Activated naive CD4-positive, alpha-beta T cell treated with anti-CD3 and anti-CD28 coated beads, Interleukin-2, amount 10 ng/mL, durations not matched to agents 7 days and 5 days (primary cell): Measurements from ENCODE around the gene ACSS1.
A peak's percentile ranks its signal among the peaks of the same experiment; 100 is the strongest.

ENCODE experiments used
- CTCF ChIA-PET: fragments of 350-600 bp; sonication (Branson Sonifier 250); formaldehyde crosslinking; loops from one replicate; lab custom pipeline; 2021; ENCODE audit warnings: antibody characterized with exemption; lab: Charles Lee
- DNase-seq: peaks from one replicate; pipeline ENCODE4 v3.0.0-alpha.2; 2020
- H3K27ac Mint-ChIP-seq: one replicate; pipeline ENCODE4 v1.8.0; 2021; ENCODE audit warnings: mild to moderate bottlenecking, moderate library complexity, mixed read lengths
- H3K27me3 Mint-ChIP-seq: one replicate; pipeline ENCODE4 v1.8.0; 2021; ENCODE audit warnings: mild to moderate bottlenecking, mixed read lengths
- H3K36me3 Mint-ChIP-seq: one replicate; pipeline ENCODE4 v1.8.0; 2021; ENCODE audit warnings: mixed read lengths
- H3K4me1 Mint-ChIP-seq: one replicate; pipeline ENCODE4 v1.8.0; 2021; ENCODE audit warnings: mixed read lengths
- H3K4me3 Mint-ChIP-seq: one replicate; pipeline ENCODE4 v1.8.0; 2021; ENCODE audit warnings: mild to moderate bottlenecking, moderate library complexity, mixed read lengths
- H3K9me3 Mint-ChIP-seq: one replicate; pipeline ENCODE4 v1.8.0; 2021; ENCODE audit warnings: mixed read lengths

Gene ACSS1

DNA sequence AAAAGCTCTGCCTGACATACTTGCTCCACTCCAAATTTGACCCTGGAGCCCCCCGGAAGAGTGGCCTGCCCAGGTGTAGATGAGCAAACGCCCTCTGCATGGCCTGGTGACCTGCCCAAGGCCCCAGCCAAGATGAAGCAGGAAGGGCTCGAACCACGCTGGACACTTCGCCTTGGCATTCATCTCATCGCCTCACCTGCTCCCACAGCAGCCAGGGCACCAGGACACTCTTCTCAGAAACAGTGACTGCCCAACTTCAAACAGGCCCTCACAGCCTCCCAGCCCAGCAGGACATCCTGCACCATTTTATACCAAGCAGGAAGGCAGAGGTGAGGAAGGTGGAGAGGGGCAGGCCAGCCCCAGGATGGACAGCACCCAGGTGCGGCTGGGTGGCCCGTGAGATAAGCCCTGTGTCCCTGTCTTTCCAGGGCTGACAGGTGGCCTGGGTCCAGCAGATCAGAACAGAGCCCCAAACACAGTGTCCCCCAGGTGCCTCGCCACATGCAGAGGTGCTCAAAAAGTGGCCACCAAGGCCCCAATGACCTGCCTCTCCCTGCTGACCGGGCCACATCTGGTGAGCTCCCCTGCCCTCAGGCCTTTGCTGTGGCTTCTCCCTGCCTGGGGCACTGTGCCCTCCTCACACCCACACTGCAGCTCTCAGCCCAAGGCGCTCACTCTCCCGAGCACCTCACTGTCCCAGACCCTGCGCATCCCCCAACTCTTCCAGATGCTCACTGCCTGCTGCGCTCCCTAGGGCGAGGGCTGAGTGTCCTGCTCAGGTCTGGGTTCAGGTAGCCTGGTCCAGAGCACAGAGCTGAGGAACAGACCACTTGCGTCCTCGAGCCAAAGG is 7.2 kb downstream of the ACSS1 start:
- no peaks in the 10 kb centered on the region for H3K27me3 Mint-ChIP-seq
- H3K27ac Mint-ChIP-seq, result peak overlapping the region; percentile 31
- peak; percentile 14 for DNase-seq
- no peak overlapping the region for H3K4me3 Mint-ChIP-seq
- peaks cover 41% of the 10 kb centered on the region for H3K36me3 Mint-ChIP-seq
- CTCF ChIA-PET, result interaction anchor here (1.0 kb wide), 1 partner anchor 12 kb away, joined by 3 read pairs; no protein-coding TSS in a partner anchor
- H3K4me1 Mint-ChIP-seq, result peaks cover 44% of the 10 kb centered on the region
- H3K9me3 Mint-ChIP-seq, result no peaks in the 10 kb centered on the region

DNA sequence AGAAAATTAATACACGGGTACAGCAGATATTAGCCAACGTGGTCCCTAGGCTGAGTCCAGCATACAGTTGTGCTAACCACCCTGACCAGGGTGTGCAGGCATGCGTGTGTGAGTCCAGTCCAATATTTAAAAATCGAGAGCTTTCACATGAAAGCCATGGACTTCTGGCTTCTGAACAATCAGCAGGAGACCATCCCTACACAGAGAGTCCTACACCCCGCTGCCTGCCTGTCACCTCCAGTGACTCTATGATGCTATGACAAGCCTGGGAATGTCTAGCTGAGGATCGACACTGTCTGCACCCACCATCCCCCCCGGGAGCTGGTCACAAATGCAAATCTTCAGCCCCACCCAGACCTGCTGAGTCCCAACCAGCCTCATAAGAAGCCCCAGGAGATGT is 7.9 kb downstream of the ACSS1 start:
- Mint-ChIP-seq H3K4me3 (no peak overlapping the region), H3K9me3 (no peaks in the 10 kb centered on the region), H3K27me3 (no peaks in the 10 kb centered on the region), H3K4me1 (peaks cover 39% of the 10 kb centered on the region), H3K27ac (no peak overlapping the region), H3K36me3 (peaks cover 35% of the 10 kb centered on the region)
- no peak for DNase-seq
- CTCF ChIA-PET, result interaction anchor here (1.0 kb wide), 1 partner anchor 12 kb away, joined by 3 read pairs; no protein-coding TSS in a partner anchor

DNA sequence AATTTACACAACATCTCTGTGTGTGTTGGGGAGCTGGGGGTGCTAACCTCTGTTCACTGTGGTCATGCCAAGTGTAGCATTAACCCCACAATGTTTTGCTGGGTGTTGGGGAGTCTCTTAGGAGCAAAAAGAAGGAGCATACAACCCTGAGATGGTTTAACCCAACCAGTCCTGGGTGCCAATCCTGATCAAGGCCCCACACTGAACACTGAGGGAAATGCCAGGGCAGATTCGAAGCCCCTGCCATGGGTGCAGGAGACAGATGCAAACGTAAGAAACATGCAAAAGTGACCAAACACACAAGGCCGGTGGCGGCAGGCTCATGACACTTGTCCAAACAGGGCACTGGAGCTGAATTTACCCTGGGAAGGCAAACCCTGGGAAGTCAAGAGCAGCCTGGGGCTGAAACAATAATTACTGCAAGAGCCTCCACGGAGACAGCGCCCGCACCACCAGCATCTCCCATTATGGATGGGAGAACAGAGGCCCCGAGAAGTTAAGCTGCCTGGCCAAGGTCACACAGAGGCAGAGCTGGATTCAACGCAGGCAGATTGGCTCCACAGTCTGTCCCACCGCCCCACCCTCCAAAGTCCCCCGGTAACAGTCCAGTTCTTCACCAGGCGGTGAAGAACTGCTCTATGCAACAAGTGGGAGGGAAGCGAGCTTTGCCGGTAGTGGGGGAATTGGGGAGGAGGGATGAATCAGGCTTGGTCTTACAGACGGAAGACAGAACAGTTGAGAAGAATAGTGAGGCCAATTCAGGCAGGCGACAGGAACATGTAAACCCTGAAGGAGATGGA is 8.5 kb downstream of the ACSS1 start:
- peaks cover 29% of the 10 kb centered on the region for H3K36me3 Mint-ChIP-seq
- H3K4me1 Mint-ChIP-seq, result peaks cover 33% of the 10 kb centered on the region
- no peak overlapping the region for H3K4me3 Mint-ChIP-seq
- no peak overlapping the region for H3K27ac Mint-ChIP-seq
- no peaks in the 10 kb centered on the region for H3K9me3 Mint-ChIP-seq
- CTCF ChIA-PET, result interaction anchor here (1.0 kb wide), 1 partner anchor 13 kb away, joined by 3 read pairs; no protein-coding TSS in a partner anchor
- peak; percentile 8 for DNase-seq
- H3K27me3 Mint-ChIP-seq, result no peaks in the 10 kb centered on the region

DNA sequence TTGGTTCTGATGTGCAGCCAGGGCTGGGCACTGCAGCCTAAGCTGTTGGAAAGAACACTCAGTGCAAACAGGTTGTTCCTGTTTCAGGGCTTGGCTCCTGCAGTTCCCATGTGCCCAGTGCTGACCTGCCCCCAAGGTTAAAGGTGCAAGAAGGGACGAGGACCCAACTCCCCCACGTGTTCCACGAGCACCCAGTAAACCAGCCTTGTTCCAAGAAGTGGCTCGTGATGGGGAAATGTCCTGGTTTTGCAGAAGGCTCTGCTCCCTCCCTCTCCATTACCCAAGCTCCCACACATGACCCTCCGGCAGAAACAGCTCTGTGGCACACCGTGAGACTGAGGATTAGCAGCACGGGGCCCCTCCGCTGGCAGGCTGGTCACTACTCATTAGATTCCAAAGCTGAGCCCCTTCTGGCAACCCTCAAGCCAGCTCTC is 9.4 kb downstream of the ACSS1 start:
- no peak for DNase-seq
- Mint-ChIP-seq H3K9me3 (no peaks in the 10 kb centered on the region), H3K27ac (no peak overlapping the region), H3K36me3 (peaks cover 21% of the 10 kb centered on the region), H3K4me1 (peaks cover 30% of the 10 kb centered on the region), H3K27me3 (no peaks in the 10 kb centered on the region), H3K4me3 (no peak overlapping the region)
- CTCF ChIA-PET, result no interaction called here

DNA sequence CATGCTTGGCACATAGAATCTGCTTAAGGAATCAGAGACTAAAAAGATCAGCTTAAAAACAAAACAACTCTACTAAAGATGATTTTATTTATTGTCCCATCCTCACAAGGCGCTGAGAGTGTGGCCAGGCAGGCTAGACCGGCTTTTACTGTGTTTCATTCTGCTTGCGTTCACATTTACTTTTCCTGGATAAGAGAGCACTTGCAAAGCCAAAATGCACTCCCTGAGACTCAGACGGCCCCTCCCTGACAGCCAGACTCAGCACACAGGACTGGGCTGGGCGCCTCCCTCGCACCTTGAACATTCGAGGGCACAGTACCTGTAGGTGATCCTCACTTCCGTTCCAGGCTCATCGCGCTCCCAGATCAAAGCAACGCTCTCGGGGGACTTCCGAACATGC is 10.2 kb downstream of the ACSS1 start:
- no peak overlapping the region for H3K4me3 Mint-ChIP-seq
- no peak overlapping the region for H3K27ac Mint-ChIP-seq

DNA sequence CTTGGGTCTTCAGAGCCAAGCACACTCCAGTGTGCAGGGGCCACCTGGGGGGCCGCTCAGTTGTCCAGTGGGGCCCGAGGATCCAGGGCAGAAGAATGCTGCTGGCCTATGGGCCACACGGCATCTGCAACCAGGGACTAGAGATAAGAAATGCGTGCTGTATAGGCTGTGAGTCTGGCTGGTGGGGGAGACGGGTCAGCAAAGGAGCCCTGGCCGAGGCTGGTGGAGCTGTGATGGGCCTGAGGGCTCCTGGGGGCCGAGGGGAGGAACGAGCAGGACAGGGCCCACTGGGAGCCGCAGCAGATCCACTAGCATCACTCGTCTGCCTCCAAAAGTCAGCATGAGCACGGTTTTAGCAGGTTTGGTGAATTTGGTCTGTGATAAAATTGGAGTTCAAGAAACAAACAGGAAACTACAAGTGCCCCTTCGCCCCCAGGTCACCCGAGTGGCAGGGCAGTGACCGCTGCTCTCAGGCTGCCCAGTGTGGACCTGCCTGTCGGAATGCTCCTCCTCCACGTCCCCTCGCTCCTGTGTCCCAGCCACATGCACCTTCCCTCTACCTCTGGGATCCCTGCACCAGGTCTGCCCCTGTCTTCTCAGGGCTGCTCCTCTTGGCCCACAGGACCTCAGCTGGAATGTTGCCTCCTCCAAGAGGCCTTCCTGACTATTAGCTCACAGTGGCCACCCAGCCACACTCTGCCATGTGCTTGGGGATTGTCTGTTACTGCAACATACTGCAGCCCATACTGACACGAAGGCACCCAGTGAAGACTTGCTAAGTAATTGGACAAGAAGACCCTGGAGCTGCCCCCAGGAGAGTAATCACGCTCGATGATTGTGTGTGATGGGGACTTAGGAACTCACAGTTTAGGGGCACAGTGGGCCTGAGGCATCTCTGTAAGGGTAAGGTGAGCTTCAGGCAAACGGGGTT is 10.9 kb downstream of the ACSS1 start:
- Mint-ChIP-seq H3K9me3 (no peaks in the 10 kb centered on the region), H3K4me1 (peaks cover 34% of the 10 kb centered on the region)

More for the DNA sequence above, 10.2 kb downstream of the ACSS1 start:
- CTCF ChIA-PET, result no interaction called here
- Mint-ChIP-seq H3K9me3 (no peaks in the 10 kb centered on the region), H3K36me3 (peaks cover 20% of the 10 kb centered on the region), H3K27me3 (no peaks in the 10 kb centered on the region), H3K4me1 (peaks cover 32% of the 10 kb centered on the region)
- no peak for DNase-seq

DNA sequence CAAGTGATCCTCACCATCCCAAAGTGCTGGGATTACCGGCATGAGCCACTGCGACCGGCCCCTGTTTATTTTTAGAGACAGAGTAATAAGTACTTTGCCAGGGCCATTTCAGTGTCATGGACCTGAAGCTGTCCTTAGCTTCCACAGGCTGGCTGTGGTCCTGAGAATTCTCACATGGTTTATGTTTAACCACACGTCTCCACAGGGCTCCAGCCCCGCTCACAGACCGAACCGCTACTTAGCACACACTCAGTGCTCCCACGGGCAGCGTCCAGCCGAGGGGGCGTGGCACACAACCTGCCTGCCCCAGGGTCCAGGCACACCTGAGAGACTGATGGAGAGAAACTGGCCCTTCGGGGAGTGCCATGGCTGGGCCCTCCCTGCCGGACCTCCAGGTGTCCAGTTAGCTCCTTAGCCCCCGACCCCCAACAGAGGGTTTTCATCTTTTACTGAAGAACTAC is 11.7 kb downstream of the ACSS1 start:
- Mint-ChIP-seq H3K4me1 (peaks cover 40% of the 10 kb centered on the region), H3K27ac (no peak overlapping the region), H3K36me3 (peaks cover 20% of the 10 kb centered on the region), H3K4me3 (no peak overlapping the region), H3K27me3 (no peaks in the 10 kb centered on the region), H3K9me3 (no peaks in the 10 kb centered on the region)
- CTCF ChIA-PET, result no interaction called here
- DNase-seq, result no peak

More for the DNA sequence above, 10.9 kb downstream of the ACSS1 start:
- H3K36me3 Mint-ChIP-seq, result peaks cover 21% of the 10 kb centered on the region
- H3K4me3 Mint-ChIP-seq, result no peak overlapping the region
- DNase-seq, result no peak
- H3K27ac Mint-ChIP-seq, result no peak overlapping the region
- CTCF ChIA-PET, result no interaction called here
- no peaks in the 10 kb centered on the region for H3K27me3 Mint-ChIP-seq

DNA sequence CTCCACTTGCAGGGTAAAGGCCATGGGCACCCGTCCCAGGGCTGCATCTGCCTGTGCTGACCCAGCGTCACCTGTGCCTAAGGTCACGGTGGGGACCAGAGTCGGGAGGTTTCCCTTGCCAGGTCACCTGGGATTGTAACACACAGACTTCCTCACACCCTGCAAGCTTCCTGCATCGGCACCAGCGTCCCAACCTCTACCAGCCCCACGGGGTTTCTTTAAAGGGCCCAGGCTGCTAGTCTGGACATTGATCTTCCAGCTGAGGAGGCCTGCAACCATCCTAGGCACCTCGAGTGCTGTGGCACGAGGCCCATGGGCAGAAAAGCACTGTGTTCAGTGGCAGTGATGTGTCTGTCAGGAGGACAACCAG is 12.6 kb downstream of the ACSS1 start:
- H3K36me3 Mint-ChIP-seq, result peaks cover 20% of the 10 kb centered on the region
- no peaks in the 10 kb centered on the region for H3K27me3 Mint-ChIP-seq
- H3K4me3 Mint-ChIP-seq, result no peak overlapping the region
- no peaks in the 10 kb centered on the region for H3K9me3 Mint-ChIP-seq
- DNase-seq, result no peak
- peak overlapping the region; percentile 75 for H3K27ac Mint-ChIP-seq
- CTCF ChIA-PET, result no interaction called here
- H3K4me1 Mint-ChIP-seq, result peaks cover 42% of the 10 kb centered on the region

DNA sequence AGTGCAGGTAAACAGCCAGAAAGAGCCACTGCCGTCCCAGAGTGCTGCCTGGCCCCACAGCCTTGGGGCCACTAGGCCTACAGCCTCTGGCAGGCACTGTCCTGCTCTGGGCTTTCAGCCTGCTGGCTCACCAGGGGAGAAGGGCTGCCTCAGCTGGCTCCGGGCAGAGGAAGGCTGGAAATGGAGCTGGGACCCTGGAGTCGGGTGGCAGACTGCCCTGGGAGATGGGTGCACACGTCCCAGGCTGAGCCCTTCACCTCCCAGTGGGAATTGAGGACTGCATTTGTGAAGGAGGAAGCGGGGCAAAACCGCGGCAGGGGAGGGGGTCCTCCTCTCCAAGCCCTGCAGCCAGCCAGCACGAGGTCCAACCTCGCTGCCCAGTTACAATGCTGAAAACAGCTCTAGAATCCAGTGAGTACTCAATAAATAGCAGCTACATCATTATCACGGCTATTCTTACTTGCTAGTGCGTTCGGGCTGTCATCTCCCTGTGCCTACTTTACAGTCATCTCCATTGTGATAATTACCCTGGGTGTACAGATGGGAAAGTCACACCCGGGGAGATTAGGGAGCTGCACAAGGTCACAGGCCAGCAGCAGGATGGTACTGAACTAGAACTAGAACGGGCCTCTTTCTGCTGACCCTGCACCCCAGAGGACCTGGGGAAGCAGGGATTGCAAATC is 13.1 kb downstream of the ACSS1 start:
- CTCF ChIA-PET, result no interaction called here

DNA sequence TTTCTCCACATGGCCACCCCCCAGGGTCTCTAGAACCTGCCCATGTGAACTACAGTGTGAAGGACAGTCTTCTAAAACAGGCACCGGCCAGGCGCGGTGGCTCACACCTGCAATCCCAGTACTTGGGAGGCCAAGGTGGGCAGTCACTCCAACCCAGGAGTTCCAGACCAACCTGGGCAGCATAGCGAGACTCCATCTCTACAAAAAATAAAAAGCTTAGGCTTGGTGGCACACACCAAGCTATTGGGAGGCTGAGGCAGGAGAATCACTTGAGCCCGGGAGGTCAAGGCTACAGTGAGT is 13.7 kb downstream of the ACSS1 start:
- Mint-ChIP-seq H3K36me3 (peaks cover 24% of the 10 kb centered on the region), H3K4me1 (peaks cover 49% of the 10 kb centered on the region), H3K9me3 (no peaks in the 10 kb centered on the region), H3K27ac (peak overlapping the region; percentile 88), H3K4me3 (no peak overlapping the region), H3K27me3 (no peaks in the 10 kb centered on the region)
- CTCF ChIA-PET, result no interaction called here
- DNase-seq, result no peak

More for the DNA sequence above, 13.1 kb downstream of the ACSS1 start:
- Mint-ChIP-seq H3K27ac (peak overlapping the region; percentile 75), H3K9me3 (no peaks in the 10 kb centered on the region), H3K27me3 (no peaks in the 10 kb centered on the region), H3K4me3 (no peak overlapping the region), H3K36me3 (peaks cover 20% of the 10 kb centered on the region), H3K4me1 (peaks cover 46% of the 10 kb centered on the region)
- no peak for DNase-seq

DNA sequence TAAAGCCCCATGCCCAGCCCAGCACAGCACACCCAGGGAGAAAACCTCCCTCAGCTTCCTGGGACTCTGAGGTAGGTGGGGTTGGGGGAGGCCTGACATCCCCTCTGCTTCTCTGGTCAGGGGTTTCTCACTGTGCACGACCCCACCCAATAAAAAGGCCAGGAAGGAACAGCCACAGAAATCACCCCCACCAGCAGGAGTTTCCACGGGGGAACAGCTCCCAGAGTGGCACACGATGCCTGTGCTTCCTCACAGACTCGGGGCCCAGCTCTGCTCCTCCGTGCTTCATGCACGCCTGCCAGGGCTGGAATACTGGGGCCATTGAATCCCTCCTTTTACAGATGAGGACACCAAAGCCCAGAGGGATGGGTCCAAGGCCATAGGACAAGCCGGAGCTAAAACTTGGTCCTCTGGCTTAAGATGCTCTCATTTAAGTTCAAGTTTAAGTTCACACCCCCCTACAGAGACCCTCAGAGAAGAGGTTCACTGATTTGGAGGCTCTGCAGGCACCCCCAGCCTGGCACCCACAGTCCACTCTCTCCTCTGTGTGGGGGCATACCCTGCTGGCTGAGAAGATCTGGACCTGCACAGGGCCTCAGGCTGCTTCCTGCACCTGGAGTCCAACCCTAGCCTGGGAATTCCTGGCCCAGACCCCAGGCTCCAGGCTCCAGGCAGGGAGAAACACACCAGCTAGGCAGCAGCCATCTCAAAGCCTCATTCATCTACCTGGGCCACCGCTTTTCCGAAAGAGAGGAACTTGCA is 14.3 kb downstream of the ACSS1 start:
- H3K27me3 Mint-ChIP-seq, result no peaks in the 10 kb centered on the region
- DNase-seq, result no peak
- peak overlapping the region; percentile 88 for H3K27ac Mint-ChIP-seq
- no peak overlapping the region for H3K4me3 Mint-ChIP-seq
- peaks cover 26% of the 10 kb centered on the region for H3K36me3 Mint-ChIP-seq
- H3K9me3 Mint-ChIP-seq, result no peaks in the 10 kb centered on the region
- CTCF ChIA-PET, result no interaction called here
- peaks cover 49% of the 10 kb centered on the region for H3K4me1 Mint-ChIP-seq

DNA sequence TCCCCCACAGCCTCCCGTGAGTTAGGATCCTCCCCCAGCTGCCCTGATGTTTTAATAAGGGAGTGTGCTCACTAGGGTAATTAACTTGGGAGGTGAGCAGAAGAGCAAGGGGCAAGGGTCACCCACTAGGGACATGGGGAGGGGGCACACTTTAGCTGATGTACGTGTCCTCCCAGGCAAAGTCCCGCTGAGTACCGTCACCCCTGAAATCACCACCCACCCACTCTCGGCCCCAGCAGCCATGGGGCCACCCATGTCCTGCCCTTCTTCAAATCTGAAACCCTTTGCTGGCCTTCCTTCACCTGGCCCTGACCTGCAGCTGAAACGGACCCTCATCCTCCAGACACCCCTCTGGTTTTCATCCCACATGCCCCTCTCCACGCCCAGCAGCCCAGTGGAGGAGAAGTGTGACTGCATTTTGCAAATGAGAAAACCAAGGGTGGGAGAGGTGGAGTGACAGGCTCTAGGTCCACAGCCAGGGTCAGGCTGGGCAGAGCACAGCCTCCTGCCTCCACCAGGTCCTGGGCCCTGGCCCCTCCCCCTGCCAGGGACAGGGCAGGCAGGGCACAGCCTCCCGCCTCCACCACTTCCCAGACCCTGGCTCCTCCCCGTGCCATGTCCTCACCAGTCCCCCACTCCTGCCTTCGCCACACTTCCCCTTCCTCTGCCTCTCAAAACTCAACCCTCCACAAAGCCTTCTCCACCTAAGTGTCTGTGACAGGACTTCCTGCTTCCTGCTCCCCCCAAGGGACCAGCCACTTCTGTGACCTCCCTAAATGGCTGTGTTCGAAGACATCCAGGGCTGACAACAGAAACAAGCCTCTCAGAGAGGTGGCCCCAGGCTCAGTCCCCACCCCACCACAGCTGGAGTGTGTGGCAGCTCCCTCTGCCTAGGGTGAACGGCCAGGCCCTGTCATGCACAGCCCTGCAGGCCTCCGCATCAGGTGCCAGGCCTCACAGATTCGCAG is 15.1 kb downstream of the ACSS1 start:
- no peaks in the 10 kb centered on the region for H3K9me3 Mint-ChIP-seq
- H3K27me3 Mint-ChIP-seq, result no peaks in the 10 kb centered on the region
- CTCF ChIA-PET, result no interaction called here
- peak overlapping the region; percentile 88 for H3K27ac Mint-ChIP-seq
- peak overlapping the region; percentile 6 for H3K4me3 Mint-ChIP-seq
- DNase-seq, result peak; percentile 76
- peaks cover 27% of the 10 kb centered on the region for H3K36me3 Mint-ChIP-seq
- H3K4me1 Mint-ChIP-seq, result peaks cover 54% of the 10 kb centered on the region
